Measurements from ENCODE around the gene TIGD1. TPM values are rescaled to one million over a fixed set of nuclear protein-coding genes. Genes with fewer than 3 reads are reported as not detected.

Gene TIGD1
- total and polyA plus RNA-seq, 2 of the 13 experiments (the other 11 are each of a cell fraction or from before 2014, with no cell fraction given) = 3.5 to 9.5 TPM

DNA sequence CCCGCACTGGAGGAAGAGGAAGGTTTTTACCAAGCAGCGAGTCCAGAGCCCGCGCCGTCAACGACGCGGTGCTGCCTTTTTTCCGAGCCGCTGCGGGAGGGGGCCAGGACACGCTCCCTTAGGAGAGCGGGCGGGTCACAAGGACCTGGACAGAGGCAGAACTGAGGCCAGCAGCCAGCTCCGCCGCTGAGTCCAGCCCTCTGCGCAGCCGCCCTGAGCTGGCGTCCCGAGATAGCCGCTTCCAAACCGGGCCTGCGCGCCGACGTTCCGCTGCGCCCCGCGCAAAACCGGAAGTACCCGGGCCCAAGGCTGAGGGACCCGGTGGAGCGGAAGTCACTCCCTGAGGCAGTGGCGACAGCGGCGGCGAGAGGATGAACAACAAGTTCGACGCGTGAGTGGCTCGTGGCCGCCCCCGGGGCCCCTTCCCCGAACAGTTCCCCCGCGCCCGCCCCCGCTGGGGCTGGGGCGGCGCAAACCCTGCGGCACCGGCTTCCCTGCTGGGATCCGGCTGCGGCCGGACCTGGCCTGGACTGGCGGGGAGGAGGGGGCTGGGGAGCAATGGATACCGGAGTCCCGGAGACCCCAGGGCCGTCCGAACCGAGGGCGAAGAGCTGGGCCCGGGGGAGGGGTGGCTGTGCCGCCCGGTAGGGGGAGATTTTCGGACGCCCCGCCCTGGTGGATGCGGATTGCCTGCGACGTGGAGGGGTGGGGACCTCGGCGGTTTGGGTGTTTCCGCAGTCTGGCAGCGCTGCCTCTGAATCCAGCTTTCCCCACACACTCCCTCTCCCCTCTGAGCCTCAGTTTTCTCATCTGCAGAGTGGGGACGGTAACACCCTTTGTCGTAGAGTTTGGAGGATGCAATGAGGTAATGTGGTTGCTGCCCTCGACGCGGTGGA lies at the start of gene TIGD1, which contains the start of gene EIF4E2 (continued):
- TF ChIP-seq ZFP36 (IDR thresholded peaks at IDR 0.05; ENCODE audit: borderline replicate concordance, low read depth, low read length, partially characterized antibody) = no peak
- peak; percentile 95; the same call in 1 of the 2 replicates for TF ChIP-seq ZNF44 (CRISPR knock-in tag; IDR thresholded peaks at IDR 0.05)
- TF ChIP-seq ZNF749 (CRISPR knock-in tag; IDR thresholded peaks at IDR 0.05; ENCODE audit: borderline replicate concordance) = peak; percentile 96
- TF ChIP-seq NFE2L1 (CRISPR knock-in tag; IDR thresholded peaks at IDR 0.05; ENCODE audit: borderline replicate concordance) = peak; percentile 95
- no peak for TF ChIP-seq NFRKB (IDR thresholded peaks at IDR 0.05)
- peak; percentile 94; the same call in 1 of the 2 replicates for TF ChIP-seq STAT6 (CRISPR knock-in tag; IDR thresholded peaks at IDR 0.05; ENCODE audit: borderline replicate concordance)
- peak; percentile 99 for TF ChIP-seq ZNF430 (CRISPR knock-in tag; IDR thresholded peaks at IDR 0.05)
- peak; percentile 98 for TF ChIP-seq ZNF264 (CRISPR knock-in tag; IDR thresholded peaks at IDR 0.05)
- TF ChIP-seq SMAD9 (CRISPR knock-in tag; IDR thresholded peaks at IDR 0.05) = no peak
- TF ChIP-seq ZMAT5 (CRISPR knock-in tag; IDR thresholded peaks at IDR 0.05; ENCODE audit: borderline replicate concordance, low read depth) = no peak
- TF ChIP-seq HNRNPL (IDR thresholded peaks at IDR 0.05; ENCODE audit: low read depth, low read length) = peak; percentile 58; the same call in 1 of the 2 replicates
- no peak for TF ChIP-seq KAT2B (IDR thresholded peaks at IDR 0.05; ENCODE audit: borderline replicate concordance, low read depth, low read length)
- no peak; the same call in 1 of the 2 replicates for TF ChIP-seq ZNF367 (CRISPR knock-in tag; IDR thresholded peaks at IDR 0.05; ENCODE audit: borderline replicate concordance)
- peak; percentile 97 for TF ChIP-seq SRSF1 (optimal IDR thresholded peaks at IDR 0.05; ENCODE audit: low read depth, low read length)
- peak; percentile 98 for TF ChIP-seq KMT2B (CRISPR knock-in tag; IDR thresholded peaks at IDR 0.05)
- TF ChIP-seq CBX1 (IDR thresholded peaks at IDR 0.05; ENCODE audit: low read depth) = peak; percentile 85
- TF ChIP-seq ZNF501 (CRISPR knock-in tag; IDR thresholded peaks at IDR 0.05) = peak; percentile 100
- peak; percentile 99 for TF ChIP-seq ZSCAN21 (CRISPR knock-in tag; IDR thresholded peaks at IDR 0.05; ENCODE audit: borderline replicate concordance)
- TF ChIP-seq, protein P1, sequence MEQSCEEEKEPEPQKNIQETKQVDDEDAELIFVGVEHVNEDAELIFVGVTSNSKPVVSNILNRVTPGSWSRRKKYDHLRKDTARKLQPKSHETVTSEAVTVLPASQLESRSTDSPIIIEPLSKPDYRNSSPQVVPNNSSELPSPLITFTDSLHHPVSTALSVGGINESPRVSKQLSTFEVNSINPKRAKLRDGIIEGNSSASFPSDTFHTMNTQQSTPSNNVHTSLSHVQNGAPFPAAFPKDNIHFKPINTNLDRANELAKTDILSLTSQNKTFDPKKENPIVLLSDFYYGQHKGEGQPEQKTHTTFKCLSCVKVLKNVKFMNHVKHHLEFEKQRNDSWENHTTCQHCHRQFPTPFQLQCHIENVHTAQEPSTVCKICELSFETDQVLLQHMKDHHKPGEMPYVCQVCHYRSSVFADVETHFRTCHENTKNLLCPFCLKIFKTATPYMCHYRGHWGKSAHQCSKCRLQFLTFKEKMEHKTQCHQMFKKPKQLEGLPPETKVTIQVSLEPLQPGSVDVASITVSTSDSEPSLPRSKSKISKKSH (CRISPR knock-in tag; IDR thresholded peaks at IDR 0.05; ENCODE audit: borderline replicate concordance) = peak; percentile 99
- peak; percentile 75 for TF ChIP-seq TBL1XR1 (IDR thresholded peaks at IDR 0.05; ENCODE audit: borderline replicate concordance, low read length, partially characterized antibody)
- peak; percentile 62; the same call in 1 of the 2 replicates for TF ChIP-seq RAD21 (CRISPR knock-in tag; IDR thresholded peaks at IDR 0.05)
- peak; percentile 87; the same call in 1 of the 2 replicates for TF ChIP-seq GTF3A (CRISPR knock-in tag; conservative IDR thresholded peaks at IDR 0.05)
- peak; percentile 91 for TF ChIP-seq ZNF572 (CRISPR knock-in tag; IDR thresholded peaks at IDR 0.05)
